HG03175 (cell line): Measurements from ENCODE around the gene DLGAP1.

ENCODE experiments used
- ATAC-seq: cut with Tn5 transposase; IDR thresholded peaks from one replicate; pipeline ENCODE4 v1.9.1; 2021; ENCODE audit warnings: mild to moderate bottlenecking, moderate library complexity; ENCODE audit not compliant: unreplicated experiment

The DLGAP1 gene

DNA sequence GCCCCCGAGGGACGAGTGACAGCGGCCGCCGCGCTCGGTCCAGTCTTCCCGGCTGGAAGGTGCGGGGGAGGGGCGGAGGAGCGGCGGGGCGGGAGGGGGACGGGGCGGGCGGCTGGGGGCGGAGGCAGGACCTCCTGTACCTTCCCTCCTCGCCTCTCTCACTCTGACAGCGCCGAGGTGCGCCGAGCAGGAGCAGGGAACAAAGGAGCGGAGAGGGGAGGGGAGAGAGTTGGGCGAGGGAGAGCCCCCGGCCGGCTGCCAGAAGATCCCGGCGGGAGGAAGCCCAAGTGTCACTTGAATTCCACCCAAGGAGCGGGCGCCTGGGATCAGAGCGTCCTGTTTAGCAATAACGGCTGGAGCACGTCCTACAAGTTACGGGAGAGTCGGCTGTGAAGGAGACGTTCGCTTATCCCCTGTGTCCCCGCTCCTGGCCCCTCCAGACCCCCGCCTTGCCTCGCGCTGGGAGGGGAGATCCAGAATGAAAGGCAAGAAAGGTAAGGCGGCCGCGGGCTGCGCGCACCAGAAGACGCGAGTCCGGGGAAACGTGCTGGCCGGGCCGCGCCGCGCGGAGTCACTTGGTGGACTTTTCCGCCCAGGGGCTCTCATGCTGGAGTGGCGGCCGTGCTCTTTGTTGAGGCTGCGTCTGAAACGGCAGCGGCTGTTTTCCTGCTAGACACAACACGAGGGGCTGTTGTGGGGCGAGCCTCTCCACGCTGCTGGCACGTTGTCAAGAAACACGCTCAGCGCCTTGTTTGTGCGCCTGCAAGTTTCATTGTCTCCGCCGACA lies 1004.9 kb downstream of the DLGAP1 start, which contains the start of gene TGIF1:
TGIF1 (plus strand) TSS at position 161 of the 787 bp plus-strand sequence; CDS start at position 479, 318 bp downstream.
- ATAC-seq: no peak

DNA sequence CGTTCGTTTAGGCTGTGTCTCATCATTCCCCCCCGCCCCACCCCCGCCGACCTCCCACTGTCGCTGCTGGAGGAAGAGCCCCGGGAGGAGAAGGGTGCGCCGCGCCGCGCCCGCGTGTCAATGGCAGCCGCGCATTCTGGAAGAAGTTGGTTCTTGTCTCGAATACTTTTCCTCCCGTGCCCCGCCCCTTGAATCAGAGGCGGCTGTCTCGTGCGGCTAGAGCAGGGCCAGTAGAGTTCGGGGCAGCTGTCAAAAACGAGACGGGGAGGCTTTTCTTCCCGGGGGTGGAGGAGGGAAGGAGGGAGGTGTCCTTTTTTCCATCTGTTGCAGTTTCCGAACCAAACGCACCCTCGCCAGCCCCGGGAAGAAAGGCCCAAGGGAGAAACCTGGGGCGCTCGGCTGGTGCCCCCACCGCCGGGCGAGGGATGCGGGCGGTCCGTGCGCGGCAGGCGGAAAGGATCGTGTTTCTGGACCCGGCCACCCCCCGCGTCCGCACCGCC lies 1005.5 kb downstream of the DLGAP1 start:
- ATAC-seq: peak; percentile 10

DNA sequence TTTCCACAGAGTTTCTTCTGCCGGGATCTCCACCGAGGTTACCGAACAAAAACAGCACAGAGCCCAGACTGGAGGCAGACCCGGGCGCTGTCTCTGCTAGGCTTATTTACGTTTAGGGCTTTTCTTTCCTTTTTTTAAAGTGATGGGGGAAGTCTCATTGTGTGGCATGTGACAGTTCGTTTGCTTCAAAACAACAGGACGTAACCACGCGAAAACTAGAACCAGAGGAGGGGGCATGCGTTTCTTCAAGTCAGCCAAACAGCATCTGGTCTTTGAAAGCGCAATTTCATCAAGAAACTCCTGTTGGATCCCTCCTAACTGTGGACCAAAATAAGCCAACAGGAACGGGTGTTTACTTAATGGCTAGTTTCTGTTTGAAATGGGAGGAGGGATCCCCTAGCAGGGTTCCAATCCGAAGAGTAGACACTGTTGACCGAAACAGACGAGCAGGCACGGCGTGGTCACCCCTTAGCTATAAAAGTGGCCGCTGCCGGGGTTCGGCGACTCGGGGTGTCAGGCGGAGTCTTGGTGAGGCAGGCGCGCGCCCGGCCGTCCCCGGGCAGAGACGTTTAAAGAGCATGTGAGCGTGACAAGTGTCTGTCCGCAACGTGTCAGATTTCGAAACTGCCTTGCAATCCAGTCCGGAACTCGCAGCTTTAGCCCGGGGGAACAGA lies 1006.1 kb downstream of the DLGAP1 start:
- peak; percentile 53 for ATAC-seq

DNA sequence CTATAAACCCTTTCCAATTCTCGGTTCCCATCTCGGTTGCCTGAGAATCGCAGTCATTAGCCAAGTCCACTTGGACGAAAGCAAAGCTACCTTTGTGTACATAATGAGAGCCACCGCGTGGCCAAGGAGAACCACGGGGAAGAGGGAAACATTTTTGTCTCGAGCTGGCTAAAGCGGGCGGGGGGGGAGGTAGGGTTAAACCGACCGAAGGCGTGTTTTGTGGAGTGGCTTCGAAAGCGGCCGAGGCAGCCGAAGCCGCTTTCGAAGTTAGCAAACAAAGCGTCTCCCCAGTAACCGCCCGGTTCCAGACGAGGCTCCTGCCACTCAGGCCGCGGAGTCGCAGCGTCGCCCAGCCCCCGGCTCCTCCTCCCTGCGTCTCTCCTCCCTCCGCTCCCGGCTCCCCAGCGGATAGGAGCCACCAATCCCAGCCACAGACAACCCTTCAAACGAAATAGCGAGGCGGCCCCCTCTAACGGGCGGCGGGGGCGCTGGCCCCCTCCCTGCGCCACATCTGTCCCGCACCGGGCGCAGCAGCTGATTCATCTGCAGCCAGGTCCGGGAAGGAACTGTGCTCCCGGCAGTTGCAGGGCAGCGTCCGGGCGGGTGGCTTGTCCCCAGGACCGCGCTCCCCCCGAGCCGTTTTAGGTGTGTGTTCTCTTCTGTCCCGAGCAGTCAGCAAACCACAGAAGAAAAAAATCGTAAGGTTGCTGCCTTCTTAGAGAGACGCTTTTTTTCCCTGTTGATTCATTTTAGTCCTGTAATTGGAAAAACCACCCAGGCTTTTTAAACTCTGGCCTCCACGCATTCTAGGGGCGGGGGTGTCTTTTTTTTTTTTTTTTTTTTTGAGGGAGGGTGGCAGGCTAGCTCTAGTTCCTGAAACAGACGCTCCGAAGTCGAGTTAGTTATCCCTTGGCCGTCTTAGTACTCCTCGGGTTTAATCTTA lies 1006.9 kb downstream of the DLGAP1 start:
- ATAC-seq: peak; percentile 72

DNA sequence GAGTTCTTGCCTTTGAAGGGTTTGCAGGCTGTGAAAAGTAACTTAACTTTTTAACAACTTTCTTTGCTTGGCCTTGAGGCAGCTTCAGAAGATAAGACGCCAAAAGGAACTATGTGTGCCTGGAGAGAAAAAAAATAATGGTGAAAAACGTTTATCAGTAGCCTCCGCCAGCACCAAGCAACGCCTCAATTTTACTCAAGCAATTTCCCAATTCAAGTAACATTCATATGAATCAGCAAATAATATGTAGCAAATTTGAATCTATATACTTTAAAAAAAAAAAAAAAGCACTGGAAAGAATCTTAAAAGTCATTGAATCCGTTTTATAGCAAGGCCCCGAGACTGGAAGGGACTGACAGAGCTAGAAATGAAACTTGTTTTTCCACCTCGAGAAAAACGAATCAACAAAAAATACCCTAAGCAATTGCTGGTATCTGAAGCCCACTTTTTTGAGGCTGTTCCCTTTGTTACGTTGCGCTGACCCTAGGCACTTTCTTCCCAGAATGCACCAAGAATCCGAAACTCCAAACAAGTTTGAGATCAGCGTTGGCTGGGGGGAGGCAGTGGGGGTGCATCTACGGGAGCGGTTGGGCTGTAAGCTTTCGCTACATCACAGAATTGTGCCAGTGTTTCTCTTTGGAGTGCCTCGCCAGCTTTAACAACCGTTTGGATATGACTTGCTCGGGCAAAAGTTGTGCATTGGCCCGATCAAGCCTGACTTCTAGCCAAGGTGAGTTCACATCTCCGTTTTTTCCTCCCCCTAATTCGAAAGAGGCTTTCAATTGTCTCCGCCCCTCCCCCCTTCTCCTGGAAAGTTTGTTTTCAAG lies 1007.8 kb downstream of the DLGAP1 start:
- ATAC-seq: no peak
